Endothelial cell of umbilical vein (primary cell): ENCODE results near the gene TBCD.

Source experiments
- FOS ChIP-seq: IDR thresholded peaks from 2 replicates; pipeline ENCODE4 v1.6.1; 2011; ENCODE audit warnings: mild to moderate bottlenecking, low read length, moderate library complexity, borderline replicate concordance; ENCODE audit not compliant: insufficient read depth
- POLR2A ChIP-seq: IDR thresholded peaks from 2 replicates; pipeline ENCODE4 v1.6.1; 2012; ENCODE audit warnings: low read depth, mild to moderate bottlenecking, control low read depth, low read length
- POLR2AphosphoS5 ChIP-seq: IDR thresholded peaks from 2 replicates; pipeline ENCODE4 v1.6.1; 2012; ENCODE audit warnings: low read depth, mild to moderate bottlenecking, control low read depth, low read length, moderate library complexity; ENCODE audit not compliant: insufficient read depth
- TF ChIP-seq, protein P1 (sequence below), 2 donors: IDR thresholded peaks; 1 replicate in 1 of 2; 2 replicates in 1 of 2; pipeline ENCODE4 v1.5.1; 2011; ENCODE audit warnings: low read length in 2 of 2, mild to moderate bottlenecking in 2 of 2, moderate library complexity in 2 of 2, control low read depth in 1 of 2, inconsistent platforms in 1 of 2, low read depth in 1 of 2; ENCODE audit not compliant: insufficient read depth in 1 of 2; ENCODE audit errors: extremely low read depth in 1 of 2
- TF ChIP-seq, protein P2 (sequence below): IDR thresholded peaks from 2 replicates; pipeline ENCODE4 v1.6.1; 2011; ENCODE audit not compliant: insufficient read depth, insufficient read length

DNA sequence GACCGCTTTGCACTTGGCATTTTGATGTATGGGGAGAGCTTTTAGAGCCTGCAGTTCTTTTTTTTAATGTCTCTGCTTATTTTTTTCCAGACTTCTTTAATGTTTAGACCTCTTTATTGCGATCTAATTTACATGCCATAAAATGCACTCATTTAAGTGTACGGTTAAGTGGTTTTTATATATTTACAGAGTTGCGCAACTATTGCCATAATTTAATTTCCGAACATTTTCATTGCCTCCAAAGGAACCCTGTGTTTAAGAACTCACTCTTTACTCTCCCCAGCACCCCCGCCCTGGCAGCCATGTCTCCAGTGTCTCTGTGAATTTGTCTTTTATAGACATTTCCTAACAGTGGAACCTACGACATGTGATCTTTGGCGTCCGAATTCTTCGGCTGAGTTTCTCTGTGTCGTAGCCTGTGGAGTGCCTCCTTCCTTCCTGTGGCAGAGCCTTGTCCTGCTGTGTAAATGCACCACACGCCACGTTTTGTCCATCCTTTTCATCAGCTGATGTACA is 64.0 kb downstream of the TBCD start:
- no peak for TF ChIP-seq FOS
- TF ChIP-seq, protein P1, sequence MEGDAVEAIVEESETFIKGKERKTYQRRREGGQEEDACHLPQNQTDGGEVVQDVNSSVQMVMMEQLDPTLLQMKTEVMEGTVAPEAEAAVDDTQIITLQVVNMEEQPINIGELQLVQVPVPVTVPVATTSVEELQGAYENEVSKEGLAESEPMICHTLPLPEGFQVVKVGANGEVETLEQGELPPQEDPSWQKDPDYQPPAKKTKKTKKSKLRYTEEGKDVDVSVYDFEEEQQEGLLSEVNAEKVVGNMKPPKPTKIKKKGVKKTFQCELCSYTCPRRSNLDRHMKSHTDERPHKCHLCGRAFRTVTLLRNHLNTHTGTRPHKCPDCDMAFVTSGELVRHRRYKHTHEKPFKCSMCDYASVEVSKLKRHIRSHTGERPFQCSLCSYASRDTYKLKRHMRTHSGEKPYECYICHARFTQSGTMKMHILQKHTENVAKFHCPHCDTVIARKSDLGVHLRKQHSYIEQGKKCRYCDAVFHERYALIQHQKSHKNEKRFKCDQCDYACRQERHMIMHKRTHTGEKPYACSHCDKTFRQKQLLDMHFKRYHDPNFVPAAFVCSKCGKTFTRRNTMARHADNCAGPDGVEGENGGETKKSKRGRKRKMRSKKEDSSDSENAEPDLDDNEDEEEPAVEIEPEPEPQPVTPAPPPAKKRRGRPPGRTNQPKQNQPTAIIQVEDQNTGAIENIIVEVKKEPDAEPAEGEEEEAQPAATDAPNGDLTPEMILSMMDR (IDR thresholded peaks at IDR 0.05; ENCODE audit: extremely low read depth in 1 of 2, insufficient read depth in 1 of 2, low read depth in 1 of 2, low read length in 2 of 2), result no peak
- TF ChIP-seq POLR2A, result no peak
- TF ChIP-seq, protein P2, sequence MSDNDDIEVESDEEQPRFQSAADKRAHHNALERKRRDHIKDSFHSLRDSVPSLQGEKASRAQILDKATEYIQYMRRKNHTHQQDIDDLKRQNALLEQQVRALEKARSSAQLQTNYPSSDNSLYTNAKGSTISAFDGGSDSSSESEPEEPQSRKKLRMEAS, result no peak
- no peak for TF ChIP-seq POLR2AphosphoS5
